Right renal pelvis (tissue), 4 donors: ENCODE measurements around the gene PCSK4. TPM values are rescaled to one million over a fixed set of nuclear protein-coding genes. Genes with fewer than 3 reads are reported as not detected.

Experiments
- DNase-seq, 4 donors: peaks; one replicate each; pipeline ENCODE4 v3.0.0-alpha.2; 2013; ENCODE audit warnings: low read depth in 4 of 4, low spot score in 3 of 4, missing footprints in 1 of 4
- polyA plus RNA-seq, 4 donors: library from polyadenylated mRNA; unstranded; fragments of 120-200 nt; gene quantifications; one replicate each; pipeline ENCODE4 v1.2.1, GENCODE V29; 2013; ENCODE audit not compliant: insufficient read length in 4 of 4

PCSK4 gene
- polyA plus RNA-seq, 4 donors, result 3.4 to 7.9 (median 5.1) TPM

GRCh38 chr19:1472231-1473084 is 17.7 kb downstream of the PCSK4 start:
- DNase-seq, result no peak

- no peak for DNase-seq
These were observed 18.5 kb downstream of the PCSK4 start for GRCh38 chr19:1471515-1472160.

GRCh38 chr19:1471010-1471514 is 19.1 kb downstream of the PCSK4 start:
- no peak for DNase-seq

GRCh38 chr19:1470305-1471009 is 19.7 kb downstream of the PCSK4 start:
- no peak for DNase-seq

GRCh38 chr19:1470055-1470304 is 20.2 kb downstream of the PCSK4 start:
- no peak for DNase-seq

- no peak for DNase-seq
These were observed 20.7 kb downstream of the PCSK4 start for GRCh38 chr19:1469255-1470054.

GRCh38 chr19:1468821-1469254 is 21.3 kb downstream of the PCSK4 start:
- no peak for DNase-seq

GRCh38 chr19:1468274-1468820 is 21.8 kb downstream of the PCSK4 start:
- no peak for DNase-seq

- no peak for DNase-seq
These were observed 22.5 kb downstream of the PCSK4 start for GRCh38 chr19:1467490-1468273.

GRCh38 chr19:1467215-1467489 is 23.0 kb downstream of the PCSK4 start:
- no peak for DNase-seq

GRCh38 chr19:1466461-1467214 is 23.5 kb downstream of the PCSK4 start:
- no peak for DNase-seq

GRCh38 chr19:1466018-1466460 is 24.1 kb downstream of the PCSK4 start:
- DNase-seq, result no peak

GRCh38 chr19:1465191-1466016 is 24.7 kb downstream of the PCSK4 start:
- DNase-seq, result no peak

- no peak for DNase-seq
These were observed 28.3 kb downstream of the PCSK4 start for GRCh38 chr19:1461862-1462261.

- no peak for DNase-seq
These were observed 29.8 kb downstream of the PCSK4 start for GRCh38 chr19:1460033-1460995.

GRCh38 chr19:1459479-1459878 is 30.7 kb downstream of the PCSK4 start:
- no peak for DNase-seq

GRCh38 chr19:1457892-1458291 is 32.3 kb downstream of the PCSK4 start:
- DNase-seq, result no peak
